Raji (cell line): ENCODE data around the gene IFI30.

Experiments used
- POLR2A ChIP-seq: IDR thresholded peaks from 2 replicates; pipeline ENCODE4 v1.6.1; 2011; ENCODE audit warnings: low read depth, low read length, control low read depth; ENCODE audit not compliant: insufficient read depth

Gene IFI30

GRCh38 chr19:18144906-18145305 is 28.7 kb upstream of the IFI30 start:
- TF ChIP-seq POLR2A: no peak

- TF ChIP-seq POLR2A: no peak
Observed at GRCh38 chr19:18145391-18145999, 28.1 kb upstream of the IFI30 start.

- TF ChIP-seq POLR2A: no peak
Observed at GRCh38 chr19:18147396-18147795, 26.2 kb upstream of the IFI30 start.

GRCh38 chr19:18149596-18149975 is 24.0 kb upstream of the IFI30 start:
- no peak for TF ChIP-seq POLR2A

- no peak for TF ChIP-seq POLR2A
Observed at GRCh38 chr19:18150776-18151624, 22.6 kb upstream of the IFI30 start.

- TF ChIP-seq POLR2A: peak; percentile 44; the same call in 1 of the 2 replicates
Observed at GRCh38 chr19:18152442-18152816, 21.2 kb upstream of the IFI30 start.

GRCh38 chr19:18152817-18153555 is 20.6 kb upstream of the IFI30 start, which contains the start of gene PIK3R2:
Gene PIK3R2 (plus strand): TSS chr19:18153163. CDS start chr19:18155880, 2,717 bp downstream.
- TF ChIP-seq POLR2A: peak; percentile 71

- no peak for TF ChIP-seq POLR2A
Observed at GRCh38 chr19:18153556-18154134, 20.0 kb upstream of the IFI30 start.

GRCh38 chr19:18155095-18156087 is 18.2 kb upstream of the IFI30 start:
- TF ChIP-seq POLR2A: no peak

- no peak for TF ChIP-seq POLR2A
Observed at GRCh38 chr19:18156268-18156667, 17.3 kb upstream of the IFI30 start.

- no peak for TF ChIP-seq POLR2A
Observed at GRCh38 chr19:18156841-18157464, 16.7 kb upstream of the IFI30 start.

- no peak for TF ChIP-seq POLR2A
Observed at GRCh38 chr19:18157465-18158063, 16.0 kb upstream of the IFI30 start.

GRCh38 chr19:18158467-18158866 is 15.1 kb upstream of the IFI30 start:
- TF ChIP-seq POLR2A: no peak
